Left lung (tissue), 10 donors: ENCODE results near the gene S100A2. TPM values are rescaled to one million over a fixed set of nuclear protein-coding genes. Genes with fewer than 3 reads are reported as not detected.

ENCODE experiments used
- ATAC-seq: fragments of 200-7000 bp; cut with Tn5 transposase; one replicate; pipeline ENCODE4 v1.9.1; 2020; ENCODE audit warnings: moderate library complexity
- DNase-seq, 4 donors: peaks; one replicate each; pipeline ENCODE4 v3.0.0-alpha.2; 2013 to 2020
- H3K27ac ChIP-seq, 2 donors: fragments of 200-600 bp; sonication (generic) in 1 of 2; one replicate each; pipeline versions ENCODE4 v1.5.0 to v1.8.0; 2020 to 2021
- H3K27me3 ChIP-seq, 2 donors: fragments of 200-600 bp; sonication (generic) in 1 of 2; one replicate each; pipeline versions ENCODE4 v1.5.0 to v1.8.0; 2020 to 2021
- H3K36me3 ChIP-seq, 2 donors: fragments of 200-600 bp; sonication (generic) in 1 of 2; one replicate each; pipeline versions ENCODE4 v1.5.0 to v1.8.0; 2020 to 2021
- H3K4me1 ChIP-seq, 2 donors: fragments of 200-600 bp; one replicate each; pipeline ENCODE4 v1.8.0; 2021
- H3K4me3 ChIP-seq, 2 donors: fragments of 200-600 bp; sonication (generic) in 1 of 2; one replicate each; pipeline versions ENCODE4 v1.5.0 to v1.8.0; 2020 to 2021; ENCODE audit warnings: mild to moderate bottlenecking in 1 of 2
- H3K9me3 ChIP-seq, 2 donors: fragments of 200-600 bp; sonication (generic) in 1 of 2; one replicate each; pipeline versions ENCODE4 v1.5.0 to v1.8.0; 2020 to 2021
- CTCF ChIP-seq, 2 donors: fragments of 200-600 bp; sonication (generic) in 1 of 2; IDR thresholded peaks; one replicate each; pipeline versions ENCODE4 v1.5.0 to v1.8.0; 2021; ENCODE audit warnings: antibody characterized with exemption in 2 of 2
- intact Hi-C, 2 donors: fragments of 100-400 bp; cut with DNase I; formaldehyde crosslinking; loops; one replicate each; pipeline versions ENCODE4 v1.11.2 to v1.14.2; 2022
- polyA plus RNA-seq, 6 donors: library from polyadenylated mRNA; unstranded; fragments of 120-200 nt; gene quantifications; one replicate each; pipeline ENCODE4 v1.2.1, GENCODE V29; 2013; ENCODE audit not compliant: insufficient read length in 6 of 6
- total RNA-seq, 2 donors: library from RNA; stranded (reverse); fragmentation: NEBNext Ultra II Directional; extraction: Animal tissue kit (Norgen Biotek cat#: 25700); gene quantifications; one replicate each; pipeline ENCODE4 v1.2.1, GENCODE V29; 2021
- donor health status: DM: no; HTN: yes; CAD: no.
- donor health status: DM: no; HTN: no; CAD: no.

Gene S100A2
- total and polyA plus RNA-seq, 8 donors, result 0.51 to 25.9 (median 1.0) TPM

DNA sequence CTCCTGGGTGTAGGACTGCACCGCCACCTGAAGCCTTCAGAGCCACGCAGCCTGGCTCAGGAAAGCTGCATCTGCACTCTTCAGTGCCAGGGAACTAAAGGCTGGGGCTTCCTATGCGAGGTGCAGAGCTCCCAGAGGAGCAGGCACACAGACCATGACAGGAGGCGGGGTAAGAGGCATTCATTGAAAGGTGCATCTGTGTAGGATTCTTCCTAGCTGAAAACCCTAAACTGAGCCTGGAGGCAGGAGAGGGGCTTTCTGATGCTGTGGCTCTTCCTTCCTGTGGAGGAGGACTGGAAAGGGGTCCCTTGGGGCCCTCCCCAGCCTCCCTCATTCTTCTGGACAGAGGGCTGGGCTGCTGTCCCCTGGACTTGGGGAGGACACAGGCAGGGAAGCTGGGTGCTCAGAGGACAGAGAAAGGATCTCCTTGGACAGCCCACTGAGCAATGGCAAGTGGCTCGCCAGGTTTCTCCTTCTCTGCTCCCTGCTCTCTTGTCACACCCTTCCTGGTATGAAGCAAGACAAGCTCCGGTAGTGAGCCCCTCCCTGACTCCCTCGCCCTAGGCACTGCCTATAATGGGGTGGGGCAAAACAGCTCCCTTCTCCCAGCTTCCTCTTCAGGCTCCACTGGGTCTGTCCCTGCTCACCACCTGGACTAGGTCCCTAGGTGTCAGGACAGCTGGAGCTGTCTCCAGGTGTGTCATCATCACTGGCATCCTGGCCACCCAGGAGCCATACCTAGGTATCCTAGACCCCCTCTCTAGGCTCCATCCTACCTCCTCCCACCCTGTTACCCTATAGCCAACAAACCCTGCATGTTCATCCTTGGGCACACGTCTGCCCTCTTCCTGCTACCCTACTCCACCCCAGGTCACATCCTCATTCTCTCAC, 49.9 kb downstream of the S100A2 start:
- DNase-seq (peak in 1 of 4 donors; percentile 78), ATAC-seq (peak; percentile 95)
- no peak overlapping the region for H3K4me3 ChIP-seq
- H3K9me3 ChIP-seq, result no peaks in the 10 kb centered on the region
- H3K36me3 ChIP-seq, result no peaks in the 10 kb centered on the region
- H3K27ac ChIP-seq, result peak overlapping the region in 1 of 2 donors; percentile 77
- TF ChIP-seq CTCF (IDR thresholded peaks at IDR 0.05), result no peak
- peaks cover 9 to 46% of the 10 kb centered on the region in 2 donors for H3K4me1 ChIP-seq
- intact Hi-C loops, result loop anchor here in 1 of 2 donors (10.0 kb wide), 1 partner anchor 49 kb away; the partner anchor contains the start of gene S100A2
- no peaks in the 10 kb centered on the region for H3K27me3 ChIP-seq

DNA sequence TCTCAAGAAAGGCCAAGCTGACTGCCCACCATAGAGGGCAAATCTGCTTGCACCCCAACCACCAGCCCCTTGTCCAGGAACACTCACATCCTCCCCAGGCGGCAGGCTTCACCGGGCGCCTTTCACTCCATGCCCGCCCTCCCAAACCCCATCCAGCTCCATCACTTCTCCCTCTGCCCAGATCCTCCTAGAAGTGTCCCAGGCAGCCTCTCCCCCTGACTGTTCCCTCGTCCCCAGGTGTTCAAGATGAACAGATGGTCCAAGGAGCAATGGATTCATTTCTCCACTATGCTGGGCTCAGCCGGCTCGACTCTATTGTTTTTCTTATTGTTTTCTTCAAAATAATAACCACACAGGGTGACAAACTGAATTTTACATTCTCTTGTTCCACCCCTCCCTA, 52.0 kb downstream of the S100A2 start:
- ATAC-seq (no peak), DNase-seq (no peak)
- no peak for TF ChIP-seq CTCF (IDR thresholded peaks at IDR 0.05)
- no peak overlapping the region for H3K27ac ChIP-seq
- no peaks in the 10 kb centered on the region for H3K27me3 ChIP-seq
- intact Hi-C loops, result loop anchor here (5.0 to 10.0 kb wide), 2 partner anchors 51 to 54 kb away; partner anchors contain the start of gene S100A2 (in 2 of the 2)
- H3K9me3 ChIP-seq, result no peaks in the 10 kb centered on the region
- no peaks in the 10 kb centered on the region for H3K36me3 ChIP-seq
- H3K4me3 ChIP-seq, result no peak overlapping the region
- peaks cover 9 to 42% of the 10 kb centered on the region in 2 donors for H3K4me1 ChIP-seq

DNA sequence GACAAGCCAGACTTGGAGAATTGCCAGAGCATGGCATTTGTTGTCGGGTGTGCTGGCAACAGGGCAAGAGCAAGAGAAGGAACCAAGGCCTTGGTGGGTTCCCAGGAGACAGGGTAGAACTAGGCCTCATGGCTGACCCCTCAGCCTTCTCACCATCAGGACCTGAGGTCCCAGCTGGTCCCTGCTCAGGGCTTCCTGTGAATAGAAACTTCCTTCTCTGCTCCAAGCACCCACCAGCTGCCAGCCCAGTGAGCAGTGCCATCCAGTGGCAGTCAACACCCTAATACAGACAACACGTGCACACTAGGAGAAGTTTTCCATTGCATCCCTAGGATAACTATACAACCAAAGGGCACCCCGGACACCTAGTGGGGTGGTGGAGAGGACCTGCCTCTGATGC, 52.6 kb downstream of the S100A2 start:
- TF ChIP-seq CTCF (IDR thresholded peaks at IDR 0.05), result no peak

More for the DNA sequence above, 52.6 kb downstream of the S100A2 start:
- H3K27me3 ChIP-seq, result no peaks in the 10 kb centered on the region
- H3K27ac ChIP-seq, result no peak overlapping the region
- H3K4me3 ChIP-seq, result no peak overlapping the region
- intact Hi-C loops, result loop anchor here (5.0 to 10.0 kb wide), 2 partner anchors 52 to 54 kb away; partner anchors contain the start of gene S100A2 (in 2 of the 2)
- H3K4me1 ChIP-seq, result peaks cover 9 to 37% of the 10 kb centered on the region in 2 donors
- H3K36me3 ChIP-seq, result no peaks in the 10 kb centered on the region
- no peak for ATAC-seq
- no peak for DNase-seq
- H3K9me3 ChIP-seq, result no peaks in the 10 kb centered on the region

Other genes starting within 250 kb of the S100A2 start
- not detected for gene PGLYRP4, start 217.0 kb downstream of the S100A2 start, total RNA-seq
- gene PGLYRP4, start 217.0 kb downstream of the S100A2 start, polyA plus RNA-seq, result not detected
- 1,000 to 10,000 TPM in 1 of 2 donors, 100 to 1,000 TPM in 1; 193 to 1,552 TPM for gene S100A9, start 208.0 kb downstream of the S100A2 start, total RNA-seq
- 10 to 100 TPM; 17.0 to 45.0 (median 28.3) TPM for gene S100A9, start 208.0 kb downstream of the S100A2 start, polyA plus RNA-seq
- 100 to 1,000 TPM in 1 of 2 donors, 10 to 100 TPM in 1; 12.1 to 178 TPM for gene S100A12, start 190.2 kb downstream of the S100A2 start, total RNA-seq
- 1 to 10 TPM; 1.1 to 6.9 (median 3.2) TPM for gene S100A12, start 190.2 kb downstream of the S100A2 start, polyA plus RNA-seq
- 1,000 to 10,000 TPM in 1 of 2 donors, 10 to 100 TPM in 1; 97.7 to 1,365 TPM for gene S100A8, start 174.8 kb downstream of the S100A2 start, total RNA-seq
- 10 to 100 TPM; 10.2 to 33.2 (median 19.9) TPM for gene S100A8, start 174.8 kb downstream of the S100A2 start, polyA plus RNA-seq
- not detected for gene S100A7A, start 149.3 kb downstream of the S100A2 start, total RNA-seq
- not detected for gene S100A7A, start 149.3 kb downstream of the S100A2 start, polyA plus RNA-seq
- gene S100A7, start 105.2 kb downstream of the S100A2 start, total RNA-seq, result not detected
- not detected for gene S100A7, start 105.2 kb downstream of the S100A2 start, polyA plus RNA-seq
- 1,000 to 10,000 TPM; 1,672 to 1,797 TPM for gene S100A6, start 29.9 kb downstream of the S100A2 start, total RNA-seq
- 100 to 1,000 TPM; 156 to 248 (median 183) TPM for gene S100A6, start 29.9 kb downstream of the S100A2 start, polyA plus RNA-seq
- under 1 TPM in 1 of 2 donors, not detected in 1; 0.42 TPM for gene S100A5, start 24.9 kb downstream of the S100A2 start, total RNA-seq
- gene S100A5, start 24.9 kb downstream of the S100A2 start, polyA plus RNA-seq, result under 1 TPM in 3 of 6 donors, not detected in 3; 0.18 to 0.38 (median 0.34) TPM
- gene S100A4, start 20.0 kb downstream of the S100A2 start, total RNA-seq, result 1,000 to 10,000 TPM in 1 of 2 donors, 100 to 1,000 TPM in 1; 257 to 1,192 TPM
- gene S100A4, start 20.0 kb downstream of the S100A2 start, polyA plus RNA-seq, result 10 to 100 TPM; 15.0 to 24.6 (median 21.9) TPM
- 1 to 10 TPM; 1.7 to 7.7 TPM for gene S100A3, start 16.6 kb downstream of the S100A2 start, total RNA-seq
- gene S100A3, start 16.6 kb downstream of the S100A2 start, polyA plus RNA-seq, result under 1 TPM in 2 of 6 donors, not detected in 4; 0.20 to 0.58 TPM
- gene S100A16, start 47.3 kb upstream of the S100A2 start, total RNA-seq, result 100 to 1,000 TPM; 118 to 145 TPM
- 100 to 1,000 TPM; 129 to 160 (median 145) TPM for gene S100A16, start 47.3 kb upstream of the S100A2 start, polyA plus RNA-seq
- 100 to 1,000 TPM in 1 of 2 donors, 10 to 100 TPM in 1; 100.0 to 152 TPM for gene S100A14, start 50.5 kb upstream of the S100A2 start, total RNA-seq
- 100 to 1,000 TPM in 5 of 6 donors, 10 to 100 TPM in 1; 94.9 to 179 (median 150) TPM for gene S100A14, start 50.5 kb upstream of the S100A2 start, polyA plus RNA-seq
- 10 to 100 TPM; 75.1 to 80.0 TPM for gene S100A13, start 61.7 kb upstream of the S100A2 start, total RNA-seq
- gene S100A13, start 61.7 kb upstream of the S100A2 start, polyA plus RNA-seq, result 100 to 1,000 TPM in 3 of 6 donors, 10 to 100 TPM in 3; 79.6 to 110 (median 93.6) TPM
- 1 to 10 TPM in 1 of 2 donors, under 1 TPM in 1; 0.93 to 2.3 TPM for gene S100A1, start 62.6 kb upstream of the S100A2 start, total RNA-seq
- gene S100A1, start 62.6 kb upstream of the S100A2 start, polyA plus RNA-seq, result 1 to 10 TPM; 1.4 to 2.2 (median 1.8) TPM
- gene CHTOP, start 68.2 kb upstream of the S100A2 start, total RNA-seq, result 10 to 100 TPM; 54.5 to 65.5 TPM
- 100 to 1,000 TPM; 110 to 125 (median 118) TPM for gene CHTOP, start 68.2 kb upstream of the S100A2 start, polyA plus RNA-seq
- gene SNAPIN, start 92.9 kb upstream of the S100A2 start, total RNA-seq, result 10 to 100 TPM; 34.5 to 35.5 TPM
- 10 to 100 TPM; 36.9 to 44.1 (median 39.2) TPM for gene SNAPIN, start 92.9 kb upstream of the S100A2 start, polyA plus RNA-seq
- 100 to 1,000 TPM; 104 to 117 TPM for gene ILF2, start 105.1 kb upstream of the S100A2 start, total RNA-seq
- gene ILF2, start 105.1 kb upstream of the S100A2 start, polyA plus RNA-seq, result 100 to 1,000 TPM; 239 to 295 (median 260) TPM
- gene NPR1, start 112.8 kb upstream of the S100A2 start, total RNA-seq, result 10 to 100 TPM; 26.9 to 45.2 TPM
- gene NPR1, start 112.8 kb upstream of the S100A2 start, polyA plus RNA-seq, result 10 to 100 TPM; 14.3 to 23.1 (median 17.4) TPM
- 10 to 100 TPM; 50.5 to 57.5 TPM for gene INTS3, start 162.2 kb upstream of the S100A2 start, total RNA-seq
- 100 to 1,000 TPM in 5 of 6 donors, 10 to 100 TPM in 1; 90.4 to 131 (median 118) TPM for gene INTS3, start 162.2 kb upstream of the S100A2 start, polyA plus RNA-seq
- gene SLC27A3, start 209.6 kb upstream of the S100A2 start, total RNA-seq, result 10 to 100 TPM; 56.5 to 68.6 TPM
- 10 to 100 TPM; 32.4 to 50.3 (median 40.5) TPM for gene SLC27A3, start 209.6 kb upstream of the S100A2 start, polyA plus RNA-seq